ELF-1 (cell line): ENCODE data around the gene MIF.
"Not testable (repeated sequence)": the region's sequence is repeated elsewhere in the genome, so short reads cannot be mapped to it uniquely, and the experiment has no call there.

ENCODE experiments used
- DNase-seq: peaks from one replicate; pipeline ENCODE4 v3.0.0-alpha.2; 2016; ENCODE audit warnings: low read depth, low spot score

MIF gene

GRCh38 chr22:23893945-23894709, at the start of gene MIF:
TSS of gene MIF (plus strand) at chr22:23894383. CDS start at chr22:23894475, 92 bp downstream.
- peak; percentile 99 for DNase-seq

- DNase-seq = no peak
Observed at GRCh38 chr22:23844739-23845202, 49.4 kb upstream of the MIF start.

GRCh38 chr22:23845265-23846080, 48.7 kb upstream of the MIF start:
- DNase-seq = no peak

- DNase-seq = no peak
Observed at GRCh38 chr22:23846081-23846469, 48.1 kb upstream of the MIF start.

GRCh38 chr22:23847310-23847920, 46.8 kb upstream of the MIF start:
- DNase-seq = no peak

GRCh38 chr22:23847991-23848864, 46.0 kb upstream of the MIF start:
- peak; percentile 55 for DNase-seq

GRCh38 chr22:23849009-23850006, 44.9 kb upstream of the MIF start:
- DNase-seq = peak; percentile 97

- no peak for DNase-seq
Observed at GRCh38 chr22:23850136-23850611, 44.0 kb upstream of the MIF start.

- peak; percentile 81 for DNase-seq
Observed at GRCh38 chr22:23856721-23857605, 37.2 kb upstream of the MIF start.

- DNase-seq = peak; percentile 98
Observed at GRCh38 chr22:23857606-23858483, 36.3 kb upstream of the MIF start, which contains the start of gene SLC2A11. TSS of gene SLC2A11 (plus strand) at chr22:23857875. CDS start at chr22:23858000, 125 bp downstream.

GRCh38 chr22:23858484-23858815, 35.7 kb upstream of the MIF start:
- no peak for DNase-seq

GRCh38 chr22:23859201-23859600, 35.0 kb upstream of the MIF start:
- DNase-seq = no peak

GRCh38 chr22:23860187-23860586, 34.0 kb upstream of the MIF start:
- not testable (repeated sequence) for DNase-seq

- DNase-seq = peak; percentile 62
Observed at GRCh38 chr22:23862103-23862502, 32.1 kb upstream of the MIF start.

GRCh38 chr22:23864499-23865154, 29.6 kb upstream of the MIF start:
- not testable (repeated sequence) for DNase-seq

GRCh38 chr22:23868580-23868979, 25.6 kb upstream of the MIF start:
- DNase-seq = no peak

GRCh38 chr22:23874871-23875270, 19.3 kb upstream of the MIF start:
- DNase-seq = no peak
